Stimulated activated naive CD8-positive, alpha-beta T cell treated with anti-CD3 and anti-CD28 coated beads, Interleukin-15, Interleukin-2, amounts not matched to agents 100 ng/mL and 50 ng/mL, for 24 hours (primary cell): ENCODE data around the gene KRT6B.
"Not testable (repeated sequence)": the region's sequence is repeated elsewhere in the genome, so short reads cannot be mapped to it uniquely, and the experiment has no call there.

Experiments used
- H3K27ac Mint-ChIP-seq: one replicate; pipeline ENCODE4 v1.8.0; 2021; ENCODE audit warnings: mild to moderate bottlenecking, mixed read lengths
- H3K27me3 Mint-ChIP-seq: one replicate; pipeline ENCODE4 v1.8.0; 2021; ENCODE audit warnings: mixed read lengths
- H3K36me3 Mint-ChIP-seq: one replicate; pipeline ENCODE4 v1.8.0; 2021; ENCODE audit warnings: low read depth, mixed read lengths
- H3K4me1 Mint-ChIP-seq: one replicate; pipeline ENCODE4 v1.8.0; 2021; ENCODE audit warnings: low read depth, mixed read lengths
- H3K4me3 Mint-ChIP-seq: one replicate; pipeline ENCODE4 v1.8.0; 2021; ENCODE audit warnings: mild to moderate bottlenecking, mixed read lengths
- H3K9me3 Mint-ChIP-seq: one replicate; pipeline ENCODE4 v1.8.0; 2021; ENCODE audit warnings: mixed read lengths

Gene KRT6B

GRCh38 chr12:52452101-52452500 lies at the start of gene KRT6B:
TSS of gene KRT6B (minus strand) at chr12:52452146. CDS start at chr12:52452078, 68 bp downstream.
- Mint-ChIP-seq H3K9me3 (no peaks in the 10 kb centered on the region), H3K36me3 (no peaks in the 10 kb centered on the region), H3K4me1 (peaks cover 5% of the 10 kb centered on the region), H3K27me3 (no peaks in the 10 kb centered on the region), H3K4me3 (no peak within 1 kb of the TSS), H3K27ac (no peak within 1 kb of the TSS)

- Mint-ChIP-seq H3K27me3 (peaks cover 19% of the 10 kb centered on the region), H3K4me1 (no peaks in the 10 kb centered on the region), H3K4me3 (no peak overlapping the region), H3K9me3 (no peaks in the 10 kb centered on the region), H3K27ac (no peak overlapping the region), H3K36me3 (no peaks in the 10 kb centered on the region)
These were observed 49.5 kb upstream of the KRT6B start for GRCh38 chr12:52501490-52501889.

GRCh38 chr12:52500574-52500973 lies 48.6 kb upstream of the KRT6B start:
- H3K36me3 Mint-ChIP-seq, H3K4me3 Mint-ChIP-seq, H3K9me3 Mint-ChIP-seq, H3K27ac Mint-ChIP-seq, H3K4me1 Mint-ChIP-seq: not testable (repeated sequence)
- H3K27me3 Mint-ChIP-seq = peaks cover 12% of the 10 kb centered on the region

- no peak overlapping the region for H3K4me3 Mint-ChIP-seq
- H3K27me3 Mint-ChIP-seq = peaks cover 12% of the 10 kb centered on the region
These were observed 48.0 kb upstream of the KRT6B start for GRCh38 chr12:52499806-52500560.

GRCh38 chr12:52498946-52499345 lies 47.0 kb upstream of the KRT6B start:
- Mint-ChIP-seq H3K4me3 (no peak overlapping the region), H3K4me1 (no peaks in the 10 kb centered on the region), H3K36me3 (no peaks in the 10 kb centered on the region), H3K9me3 (no peaks in the 10 kb centered on the region), H3K27ac (no peak overlapping the region), H3K27me3 (peaks cover 12% of the 10 kb centered on the region)

More at GRCh38 chr12:52499806-52500560, 48.0 kb upstream of the KRT6B start:
- no peaks in the 10 kb centered on the region for H3K36me3 Mint-ChIP-seq
- no peaks in the 10 kb centered on the region for H3K9me3 Mint-ChIP-seq
- H3K4me1 Mint-ChIP-seq = no peaks in the 10 kb centered on the region
- no peak overlapping the region for H3K27ac Mint-ChIP-seq

GRCh38 chr12:52497975-52498374 lies 46.0 kb upstream of the KRT6B start:
- Mint-ChIP-seq H3K36me3 (no peaks in the 10 kb centered on the region), H3K27ac (no peak overlapping the region), H3K4me1 (no peaks in the 10 kb centered on the region), H3K9me3 (no peaks in the 10 kb centered on the region), H3K27me3 (peaks cover 12% of the 10 kb centered on the region), H3K4me3 (no peak overlapping the region)

- no peaks in the 10 kb centered on the region for H3K9me3 Mint-ChIP-seq
- H3K27ac Mint-ChIP-seq = no peak overlapping the region
- no peaks in the 10 kb centered on the region for H3K4me1 Mint-ChIP-seq
- H3K4me3 Mint-ChIP-seq = no peak overlapping the region
- peaks cover 9% of the 10 kb centered on the region for H3K27me3 Mint-ChIP-seq
- H3K36me3 Mint-ChIP-seq = no peaks in the 10 kb centered on the region
These were observed 44.7 kb upstream of the KRT6B start for GRCh38 chr12:52496590-52497071.

- Mint-ChIP-seq H3K4me3 (no peak overlapping the region), H3K27me3 (peaks cover 13% of the 10 kb centered on the region), H3K27ac (no peak overlapping the region), H3K4me1 (no peaks in the 10 kb centered on the region), H3K36me3 (no peaks in the 10 kb centered on the region), H3K9me3 (no peaks in the 10 kb centered on the region)
These were observed 44.1 kb upstream of the KRT6B start for GRCh38 chr12:52496054-52496453.

- Mint-ChIP-seq H3K27me3 (peaks cover 17% of the 10 kb centered on the region), H3K27ac (no peak overlapping the region), H3K4me1 (no peaks in the 10 kb centered on the region), H3K4me3 (no peak overlapping the region), H3K9me3 (no peaks in the 10 kb centered on the region), H3K36me3 (no peaks in the 10 kb centered on the region)
These were observed 43.4 kb upstream of the KRT6B start for GRCh38 chr12:52495389-52495788.

GRCh38 chr12:52494518-52494917 lies 42.6 kb upstream of the KRT6B start:
- Mint-ChIP-seq H3K27ac (no peak overlapping the region), H3K27me3 (peaks cover 17% of the 10 kb centered on the region), H3K4me3 (no peak overlapping the region), H3K9me3 (no peaks in the 10 kb centered on the region), H3K4me1 (no peaks in the 10 kb centered on the region), H3K36me3 (no peaks in the 10 kb centered on the region)

GRCh38 chr12:52494100-52494499 lies 42.2 kb upstream of the KRT6B start:
- H3K9me3 Mint-ChIP-seq = no peaks in the 10 kb centered on the region
- H3K4me3 Mint-ChIP-seq = no peak overlapping the region
- no peaks in the 10 kb centered on the region for H3K36me3 Mint-ChIP-seq
- H3K27me3 Mint-ChIP-seq = peaks cover 17% of the 10 kb centered on the region
- no peaks in the 10 kb centered on the region for H3K4me1 Mint-ChIP-seq
- H3K27ac Mint-ChIP-seq = no peak overlapping the region

GRCh38 chr12:52493172-52493571 lies 41.2 kb upstream of the KRT6B start, which contains the start of gene KRT6A:
TSS of gene KRT6A (minus strand) at chr12:52493257. CDS start at chr12:52493188, 69 bp downstream.
- H3K27me3 Mint-ChIP-seq = peaks cover 22% of the 10 kb centered on the region
- H3K36me3 Mint-ChIP-seq = no peaks in the 10 kb centered on the region
- H3K4me1 Mint-ChIP-seq = no peaks in the 10 kb centered on the region
- H3K27ac Mint-ChIP-seq = no peak within 1 kb of the TSS
- no peaks in the 10 kb centered on the region for H3K9me3 Mint-ChIP-seq
- no peak within 1 kb of the TSS for H3K4me3 Mint-ChIP-seq

- not testable (repeated sequence) for H3K36me3 Mint-ChIP-seq, H3K4me1 Mint-ChIP-seq, H3K27ac Mint-ChIP-seq, H3K9me3 Mint-ChIP-seq, H3K4me3 Mint-ChIP-seq
- H3K27me3 Mint-ChIP-seq = peaks cover 20% of the 10 kb centered on the region
These were observed 40.5 kb upstream of the KRT6B start for GRCh38 chr12:52492405-52492804.

GRCh38 chr12:52491495-52491894 lies 39.5 kb upstream of the KRT6B start:
- peaks cover 24% of the 10 kb centered on the region for H3K27me3 Mint-ChIP-seq
- not testable (repeated sequence) for H3K36me3 Mint-ChIP-seq, H3K4me3 Mint-ChIP-seq, H3K9me3 Mint-ChIP-seq, H3K4me1 Mint-ChIP-seq, H3K27ac Mint-ChIP-seq

- H3K4me3 Mint-ChIP-seq = no peak overlapping the region
- H3K27me3 Mint-ChIP-seq = peaks cover 44% of the 10 kb centered on the region
- H3K27ac Mint-ChIP-seq = no peak overlapping the region
- peaks cover 4% of the 10 kb centered on the region for H3K36me3 Mint-ChIP-seq
- peaks cover 9% of the 10 kb centered on the region for H3K9me3 Mint-ChIP-seq
- no peaks in the 10 kb centered on the region for H3K4me1 Mint-ChIP-seq
These were observed 36.8 kb upstream of the KRT6B start for GRCh38 chr12:52488736-52489135.
